Neural cell (in vitro differentiated cells): ENCODE measurements around the gene NSMF.

ENCODE experiments used
- EZH2 ChIP-seq: fragments of 200-600, 300-800 bp; shearing (Covaris generic), sonication (generic); IDR thresholded peaks from 2 replicates; pipeline ENCODE4 v1.6.1; 2014; ENCODE audit warnings: antibody characterized with exemption, low read length, borderline replicate concordance, mild to moderate bottlenecking; ENCODE audit not compliant: insufficient read depth, poor library complexity, severe bottlenecking
- RAD21 ChIP-seq: fragments of 450-650 bp; conservative IDR thresholded peaks from 2 replicates; pipeline ENCODE4 v1.6.1; 2014; ENCODE audit warnings: antibody characterized with exemption, mild to moderate bottlenecking, moderate library complexity

DNA sequence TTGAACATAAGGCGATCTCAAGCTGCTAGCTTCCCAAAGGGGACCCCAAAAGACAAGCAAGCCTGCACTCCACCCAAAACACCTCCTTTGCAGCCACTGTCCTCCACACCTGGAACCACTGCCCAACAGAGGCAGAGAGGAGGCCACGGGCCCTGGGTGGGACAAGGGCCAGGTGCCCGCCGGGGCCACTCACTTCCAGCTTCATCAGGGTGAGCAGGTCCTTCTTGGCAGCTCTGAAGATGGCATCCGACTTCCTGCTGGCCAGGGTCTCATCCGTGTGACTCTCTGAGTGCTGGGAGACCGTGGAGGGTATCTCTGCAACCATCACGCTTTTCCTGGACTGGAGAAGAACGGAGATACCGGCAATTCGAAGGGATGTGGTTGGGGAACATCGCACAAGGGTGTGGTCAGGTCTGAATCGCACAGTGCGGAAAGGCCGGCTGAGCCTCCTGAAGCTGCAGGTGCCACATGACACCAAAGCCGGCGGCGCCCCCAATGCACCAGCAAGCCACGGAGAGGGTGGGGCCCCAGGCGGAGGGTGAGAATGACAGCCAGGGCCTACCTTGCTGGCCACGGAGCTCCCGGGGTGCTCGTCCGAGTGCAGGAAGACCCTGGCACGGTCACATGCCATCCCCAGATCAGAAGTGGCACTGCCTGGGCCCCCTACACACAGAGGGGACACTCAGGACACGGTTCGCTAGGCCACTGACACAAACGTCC lies 46.4 kb upstream of the NSMF start:
- TF ChIP-seq EZH2 (no peak), RAD21 (no peak)
